ENCODE measurements around the gene TMEM11. TPM values are rescaled to one million over a fixed set of nuclear protein-coding genes. Genes with fewer than 3 reads are reported as not detected.
A peak's percentile ranks its signal among the peaks of the same experiment; 100 is the strongest.

Gene TMEM11, protein sequence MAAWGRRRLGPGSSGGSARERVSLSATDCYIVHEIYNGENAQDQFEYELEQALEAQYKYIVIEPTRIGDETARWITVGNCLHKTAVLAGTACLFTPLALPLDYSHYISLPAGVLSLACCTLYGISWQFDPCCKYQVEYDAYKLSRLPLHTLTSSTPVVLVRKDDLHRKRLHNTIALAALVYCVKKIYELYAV
- polyA plus RNA-seq (2013, experiment 1 of 2), result 46.0 TPM
- polyA plus RNA-seq (2013, experiment 2 of 2), result 46.4 TPM

- WGBS (ENCODE audit: extremely low coverage, insufficient coverage, low lambda C conversion rate), result no CpG with 5 or more reads among the region's 76 CpGs
- Histone ChIP-seq H3K27me3 (ENCODE audit: insufficient read depth, low read length, poor library complexity) (no peaks in the 10 kb centered on the region), H3K79me1 (ENCODE audit: low read length) (peaks cover 4% of the 10 kb centered on the region), H4K5ac (ENCODE audit: low read length) (no peak within 1 kb of the TSS), H3K23ac (ENCODE audit: low read length) (no peak within 1 kb of the TSS), H3K27ac (ENCODE audit: low read depth, low read length) (peak within 1 kb of the TSS; percentile 93), H3K36me3 (ENCODE audit: control insufficient read depth, insufficient read depth, low read length) (peaks cover 5% of the 10 kb centered on the region), H3K4me3 (ENCODE audit: low read length) (peak within 1 kb of the TSS; percentile 91), H2BK15ac (replicated peaks; ENCODE audit: low read depth) (no peak within 1 kb of the TSS), H4K8ac (ENCODE audit: low read depth, low read length) (peak within 1 kb of the TSS; percentile 78), H3K4ac (ENCODE audit: low read depth, low read length) (peak within 1 kb of the TSS; percentile 97), H3K9ac (ENCODE audit: low read length) (peak within 1 kb of the TSS; percentile 96), H3K79me2 (ENCODE audit: control insufficient read depth, insufficient read depth, low read length) (peaks cover 47% of the 10 kb centered on the region), H3K56ac (ENCODE audit: low read length) (peak within 1 kb of the TSS; percentile 97), H2BK120ac (ENCODE audit: low read depth, low read length) (peak within 1 kb of the TSS; percentile 67), H3K18ac (ENCODE audit: low read length) (peak within 1 kb of the TSS; percentile 89), H3K4me2 (ENCODE audit: low read length) (peak within 1 kb of the TSS; percentile 93), H2BK5ac (ENCODE audit: low read length) (peak within 1 kb of the TSS; percentile 82), H2AK5ac (ENCODE audit: low read length) (no peak within 1 kb of the TSS), H3K4me1 (ENCODE audit: control insufficient read depth, low read depth, low read length) (peaks cover 7% of the 10 kb centered on the region)
- peak; percentile 98 for DNase-seq
Measured at GRCh38 chr17:21214015-21214776, at the start of gene TMEM11. Gene TMEM11 (minus strand): TSS chr17:21214161. CDS start chr17:21214152, 9 bp downstream.

DNA sequence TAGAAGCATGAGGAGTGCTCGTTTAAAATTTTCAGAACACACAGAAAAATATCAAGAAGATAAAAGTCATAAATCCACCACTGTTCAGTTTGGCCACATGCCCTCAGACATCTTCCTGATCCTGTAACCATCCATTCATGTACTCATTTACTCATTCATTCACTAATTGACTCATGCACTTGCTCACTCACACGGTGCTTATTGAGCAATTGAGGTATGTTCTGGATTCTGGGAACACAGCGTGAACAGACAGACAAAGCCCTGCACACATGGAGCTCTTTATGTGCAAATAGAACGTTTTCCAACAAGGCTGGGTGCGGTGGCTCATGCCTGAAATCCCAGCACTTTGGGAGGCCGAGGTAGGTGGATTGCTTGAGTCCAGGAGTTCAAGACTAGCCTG lies 49.4 kb upstream of the TMEM11 start:
- no peak for DNase-seq
- Histone ChIP-seq H2BK5ac (ENCODE audit: low read length) (no peak overlapping the region), H3K23ac (ENCODE audit: low read length) (no peak overlapping the region), H3K79me1 (ENCODE audit: low read length) (no peaks in the 10 kb centered on the region), H3K4me2 (ENCODE audit: low read length) (no peak overlapping the region), H2BK120ac (ENCODE audit: low read depth, low read length) (no peak overlapping the region), H3K27ac (ENCODE audit: low read depth, low read length) (no peak overlapping the region), H3K4ac (ENCODE audit: low read depth, low read length) (no peak overlapping the region), H3K79me2 (ENCODE audit: control insufficient read depth, insufficient read depth, low read length) (no peaks in the 10 kb centered on the region), H2BK15ac (replicated peaks; ENCODE audit: low read depth) (no peak overlapping the region), H3K18ac (ENCODE audit: low read length) (no peak overlapping the region), H3K4me3 (ENCODE audit: low read length) (no peak overlapping the region), H3K9ac (ENCODE audit: low read length) (no peak overlapping the region), H3K36me3 (ENCODE audit: control insufficient read depth, insufficient read depth, low read length) (no peaks in the 10 kb centered on the region), H3K4me1 (ENCODE audit: control insufficient read depth, low read depth, low read length) (no peaks in the 10 kb centered on the region), H3K27me3 (ENCODE audit: insufficient read depth, low read length, poor library complexity) (no peaks in the 10 kb centered on the region), H4K8ac (ENCODE audit: low read depth, low read length) (no peak overlapping the region), H2AK5ac (ENCODE audit: low read length) (no peak overlapping the region), H4K5ac (ENCODE audit: low read length) (no peak overlapping the region), H3K56ac (ENCODE audit: low read length) (no peak overlapping the region)
- WGBS (ENCODE audit: extremely low coverage, insufficient coverage, low lambda C conversion rate), result no CpG with 5 or more reads among the region's 6 CpGs

- H3K4ac ChIP-seq (ENCODE audit: low read depth, low read length), result no peak overlapping the region
- no peaks in the 10 kb centered on the region for H3K27me3 ChIP-seq (ENCODE audit: insufficient read depth, low read length, poor library complexity)
- H3K4me3 ChIP-seq (ENCODE audit: low read length), result no peak overlapping the region
- no peaks in the 10 kb centered on the region for H3K36me3 ChIP-seq (ENCODE audit: control insufficient read depth, insufficient read depth, low read length)
- H3K56ac ChIP-seq (ENCODE audit: low read length), result peak overlapping the region; percentile 25
- H3K4me1 ChIP-seq (ENCODE audit: control insufficient read depth, low read depth, low read length), result no peaks in the 10 kb centered on the region
- H4K8ac ChIP-seq (ENCODE audit: low read depth, low read length), result no peak overlapping the region
- H3K9ac ChIP-seq (ENCODE audit: low read length), result no peak overlapping the region
- no peak overlapping the region for H2AK5ac ChIP-seq (ENCODE audit: low read length)
- H3K79me2 ChIP-seq (ENCODE audit: control insufficient read depth, insufficient read depth, low read length), result no peaks in the 10 kb centered on the region
- H3K18ac ChIP-seq (ENCODE audit: low read length), result no peak overlapping the region
- H2BK15ac ChIP-seq (replicated peaks; ENCODE audit: low read depth), result no peak overlapping the region
- no peak overlapping the region for H3K23ac ChIP-seq (ENCODE audit: low read length)
- no peak overlapping the region for H3K4me2 ChIP-seq (ENCODE audit: low read length)
- no peak overlapping the region for H2BK5ac ChIP-seq (ENCODE audit: low read length)
- H3K79me1 ChIP-seq (ENCODE audit: low read length), result no peaks in the 10 kb centered on the region
- H3K27ac ChIP-seq (ENCODE audit: low read depth, low read length), result no peak overlapping the region
- no peak for DNase-seq
- WGBS (ENCODE audit: extremely low coverage, insufficient coverage, low lambda C conversion rate), result no CpG with 5 or more reads among the region's 12 CpGs
- no peak overlapping the region for H2BK120ac ChIP-seq (ENCODE audit: low read depth, low read length)
- no peak overlapping the region for H4K5ac ChIP-seq (ENCODE audit: low read length)
Measured at GRCh38 chr17:21262259-21262993, 48.5 kb upstream of the TMEM11 start.

GRCh38 chr17:21258593-21258992 lies 44.6 kb upstream of the TMEM11 start:
- Histone ChIP-seq H3K79me1 (ENCODE audit: low read length) (no peaks in the 10 kb centered on the region), H3K18ac (ENCODE audit: low read length) (no peak overlapping the region), H2AK5ac (ENCODE audit: low read length) (no peak overlapping the region), H4K5ac (ENCODE audit: low read length) (no peak overlapping the region), H3K4ac (ENCODE audit: low read depth, low read length) (no peak overlapping the region), H3K9ac (ENCODE audit: low read length) (no peak overlapping the region), H2BK120ac (ENCODE audit: low read depth, low read length) (no peak overlapping the region), H3K4me3 (ENCODE audit: low read length) (no peak overlapping the region), H3K23ac (ENCODE audit: low read length) (no peak overlapping the region), H3K4me2 (ENCODE audit: low read length) (no peak overlapping the region), H3K27ac (ENCODE audit: low read depth, low read length) (no peak overlapping the region), H2BK15ac (replicated peaks; ENCODE audit: low read depth) (no peak overlapping the region), H2BK5ac (ENCODE audit: low read length) (no peak overlapping the region), H4K8ac (ENCODE audit: low read depth, low read length) (no peak overlapping the region), H3K4me1 (ENCODE audit: control insufficient read depth, low read depth, low read length) (peaks cover 4% of the 10 kb centered on the region), H3K79me2 (ENCODE audit: control insufficient read depth, insufficient read depth, low read length) (no peaks in the 10 kb centered on the region), H3K56ac (ENCODE audit: low read length) (peak overlapping the region; percentile 15), H3K36me3 (ENCODE audit: control insufficient read depth, insufficient read depth, low read length) (no peaks in the 10 kb centered on the region), H3K27me3 (ENCODE audit: insufficient read depth, low read length, poor library complexity) (no peaks in the 10 kb centered on the region)
- WGBS (ENCODE audit: extremely low coverage, insufficient coverage, low lambda C conversion rate), result no CpG with 5 or more reads among the region's 7 CpGs
- DNase-seq, result no peak

- H3K23ac ChIP-seq (ENCODE audit: low read length), result no peak overlapping the region
- peak overlapping the region; percentile 78 for H3K56ac ChIP-seq (ENCODE audit: low read length)
- no peak overlapping the region for H3K18ac ChIP-seq (ENCODE audit: low read length)
- peak overlapping the region; percentile 66 for H3K9ac ChIP-seq (ENCODE audit: low read length)
- DNase-seq, result no peak
- no CpG with 5 or more reads among the region's 15 CpGs for WGBS (ENCODE audit: extremely low coverage, insufficient coverage, low lambda C conversion rate)
- H3K4me3 ChIP-seq (ENCODE audit: low read length), result peak overlapping the region; percentile 34
- H3K27me3 ChIP-seq (ENCODE audit: insufficient read depth, low read length, poor library complexity), result no peaks in the 10 kb centered on the region
- peak overlapping the region; percentile 46 for H3K4ac ChIP-seq (ENCODE audit: low read depth, low read length)
- no peak overlapping the region for H4K5ac ChIP-seq (ENCODE audit: low read length)
- no peak overlapping the region for H2BK15ac ChIP-seq (replicated peaks; ENCODE audit: low read depth)
- no peak overlapping the region for H3K27ac ChIP-seq (ENCODE audit: low read depth, low read length)
- peaks cover 2% of the 10 kb centered on the region for H3K79me1 ChIP-seq (ENCODE audit: low read length)
- no peak overlapping the region for H4K8ac ChIP-seq (ENCODE audit: low read depth, low read length)
- H2BK5ac ChIP-seq (ENCODE audit: low read length), result no peak overlapping the region
- no peaks in the 10 kb centered on the region for H3K79me2 ChIP-seq (ENCODE audit: control insufficient read depth, insufficient read depth, low read length)
- H3K36me3 ChIP-seq (ENCODE audit: control insufficient read depth, insufficient read depth, low read length), result no peaks in the 10 kb centered on the region
- H3K4me1 ChIP-seq (ENCODE audit: control insufficient read depth, low read depth, low read length), result peaks cover 4% of the 10 kb centered on the region
- H2AK5ac ChIP-seq (ENCODE audit: low read length), result no peak overlapping the region
- H2BK120ac ChIP-seq (ENCODE audit: low read depth, low read length), result no peak overlapping the region
- H3K4me2 ChIP-seq (ENCODE audit: low read length), result peak overlapping the region; percentile 70
Measured at GRCh38 chr17:21253646-21254441, 39.9 kb upstream of the TMEM11 start.

Measured in mesendoderm (in vitro differentiated cells).